Measurements from ENCODE around the gene NT5C2.

DNA sequence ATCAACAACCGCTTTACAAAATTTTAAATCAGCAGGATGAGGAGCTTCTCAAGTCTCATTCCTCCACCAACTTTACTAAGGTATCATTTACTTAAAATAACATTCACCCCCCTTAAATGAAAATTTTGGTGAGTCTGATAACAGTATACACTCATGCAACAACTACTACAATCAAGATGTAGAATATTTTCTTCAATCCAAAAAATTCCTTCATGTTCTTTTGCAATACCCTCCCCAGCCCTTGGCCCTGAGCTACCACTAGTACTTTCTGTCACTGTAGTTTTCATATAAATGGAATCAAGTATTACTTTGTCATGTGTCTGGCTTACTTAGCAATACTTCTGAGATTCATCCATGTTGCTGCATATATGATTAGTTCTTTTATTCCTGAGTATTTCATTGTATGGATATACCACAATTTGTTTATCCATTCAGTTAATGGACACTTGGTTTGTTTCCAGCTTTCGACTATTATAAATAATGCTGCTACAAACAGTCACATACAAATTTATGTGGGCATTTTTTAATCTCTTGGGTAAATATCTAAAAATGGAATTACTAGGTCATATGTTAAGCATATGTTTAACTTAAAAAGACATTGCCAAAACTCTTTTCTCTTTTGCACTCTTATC, 43.0 kb downstream of the NT5C2 start:
- no peak for TF ChIP-seq EZH2 (IDR thresholded peaks at IDR 0.05; ENCODE audit: insufficient read depth, poor library complexity, severe bottlenecking)
- no peak for TF ChIP-seq EZH2phosphoT487 (IDR thresholded peaks at IDR 0.05; ENCODE audit: insufficient read depth, low read depth)

Measured in GM23248 (cell line).